Psoas muscle (tissue), 8 donors: ENCODE data around the gene RPS6KA3. TPM values are rescaled to one million over a fixed set of nuclear protein-coding genes. Genes with fewer than 3 reads are reported as not detected.

ENCODE experiments used
- ATAC-seq, 4 donors: fragments of 200-7000 bp; cut with Tn5 transposase; one replicate each; pipeline ENCODE4 v1.9.1; 2020; ENCODE audit warnings: moderate library complexity in 3 of 4, mild to moderate bottlenecking in 2 of 4
- DNase-seq, 2 donors: peaks; one replicate each; pipeline ENCODE4 v3.0.0-alpha.2; 2020
- H3K27ac ChIP-seq: fragments of 200-600 bp; one replicate; pipeline ENCODE4 v1.8.0; 2022
- H3K27me3 ChIP-seq, 3 donors: fragments of 200-600 bp in 1 of 3; one replicate each; pipeline versions ENCODE4 v1.6.1 to v1.8.0; 2013 to 2022; ENCODE audit warnings: low read length in 2 of 3, mild to moderate bottlenecking in 2 of 3, moderate library complexity in 1 of 3; ENCODE audit not compliant: insufficient read depth in 3 of 3
- H3K36me3 ChIP-seq, 2 donors: fragments of 200-600 bp in 1 of 2; one replicate each; pipeline versions ENCODE4 v1.6.1 to v1.8.0; 2013 to 2022; ENCODE audit warnings: low read depth in 1 of 2, mild to moderate bottlenecking in 1 of 2, moderate library complexity in 1 of 2; ENCODE audit not compliant: insufficient read depth in 1 of 2
- H3K4me1 ChIP-seq: fragments of 200-600 bp; one replicate; pipeline ENCODE4 v1.8.0; 2022
- H3K4me3 ChIP-seq: fragments of 200-600 bp; one replicate; pipeline ENCODE4 v1.8.0; 2022; ENCODE audit warnings: mild to moderate bottlenecking
- H3K9me3 ChIP-seq: fragments of 200-600 bp; one replicate; pipeline ENCODE4 v1.8.0; 2022
- WGBS, 3 donors: extraction: QIAGEN DNeasy Blood & Tissue Kit; methylation state at CpG; one replicate each; pipeline versions ENCODE4 v1.1.6 to v1.1.7; 2013; 5-methylcytosine and 5-hydroxymethylcytosine counted together
- intact Hi-C, 2 donors: fragments of 100-400 bp; cut with DNase I; formaldehyde crosslinking; loops; one replicate each; pipeline versions ENCODE4 v1.11.0 to v1.14.2; 2022
- polyA plus RNA-seq, 3 donors: library from polyadenylated mRNA; stranded (reverse); fragments of 200-250 nt; gene quantifications; one replicate each; pipeline ENCODE4 v1.2.3, GENCODE V29; 2013
- total RNA-seq, 4 donors: library from RNA; stranded (reverse); fragmentation: NEBNext Ultra II Directional in 2 of 4; extraction: Animal tissue kit (Norgen Biotek cat#: 25700) in 2 of 4; gene quantifications; one replicate each; pipeline versions ENCODE4 v1.2.1 to v1.2.4, GENCODE V29; 2021 to 2023
- TF ChIP-seq, protein P1 (sequence below): fragments of 200-600 bp; IDR thresholded peaks from one replicate; pipeline ENCODE4 v1.8.0; 2022; ENCODE audit warnings: antibody characterized with exemption
- donor health status: healthy with polysubstance abuse.
- donor health status: DM: no; HTN: no; CAD: no; lungs with moderate emphysema.
- donor health status: Bipolar disorder and iron deficiency.
- donor health status: healthy.
- donor health status: DM: yes; HTN: yes; CAD: no.
- donor health status: DM: no; HTN: no; CAD: no.
- donor health status: DM: no; HTN: no; CAD: no.
- donor health status: DM: yes; HTN: yes; CAD: no.

Gene RPS6KA3
- total and polyA plus RNA-seq, 7 donors, result 35.4 to 91.9 (median 66.2) TPM

DNA sequence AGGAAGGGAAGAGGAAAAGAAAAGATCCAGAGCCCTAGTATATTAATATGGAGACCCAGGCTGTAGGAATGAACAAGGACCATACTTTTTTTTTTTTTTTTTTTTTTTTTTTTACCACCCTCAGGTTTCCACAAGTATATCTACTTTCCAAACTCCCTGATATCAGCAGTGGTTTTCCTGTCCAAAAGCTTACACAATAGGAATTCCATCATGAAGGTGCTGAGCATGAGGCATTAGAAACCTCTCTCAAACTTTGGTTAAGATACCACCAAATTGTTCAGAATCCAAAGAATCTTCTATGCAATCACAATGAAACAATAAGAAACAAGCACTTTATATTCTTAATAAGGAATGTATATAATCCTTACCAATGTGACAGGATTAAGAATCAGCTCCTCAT, 26.5 kb downstream of the RPS6KA3 start:
- peaks cover 15% of the 10 kb centered on the region for H3K9me3 ChIP-seq
- no peak overlapping the region for H3K27ac ChIP-seq
- DNase-seq, result no peak
- ATAC-seq, result no peak
- H3K27me3 ChIP-seq, result no peaks in the 10 kb centered on the region
- TF ChIP-seq, protein P1, sequence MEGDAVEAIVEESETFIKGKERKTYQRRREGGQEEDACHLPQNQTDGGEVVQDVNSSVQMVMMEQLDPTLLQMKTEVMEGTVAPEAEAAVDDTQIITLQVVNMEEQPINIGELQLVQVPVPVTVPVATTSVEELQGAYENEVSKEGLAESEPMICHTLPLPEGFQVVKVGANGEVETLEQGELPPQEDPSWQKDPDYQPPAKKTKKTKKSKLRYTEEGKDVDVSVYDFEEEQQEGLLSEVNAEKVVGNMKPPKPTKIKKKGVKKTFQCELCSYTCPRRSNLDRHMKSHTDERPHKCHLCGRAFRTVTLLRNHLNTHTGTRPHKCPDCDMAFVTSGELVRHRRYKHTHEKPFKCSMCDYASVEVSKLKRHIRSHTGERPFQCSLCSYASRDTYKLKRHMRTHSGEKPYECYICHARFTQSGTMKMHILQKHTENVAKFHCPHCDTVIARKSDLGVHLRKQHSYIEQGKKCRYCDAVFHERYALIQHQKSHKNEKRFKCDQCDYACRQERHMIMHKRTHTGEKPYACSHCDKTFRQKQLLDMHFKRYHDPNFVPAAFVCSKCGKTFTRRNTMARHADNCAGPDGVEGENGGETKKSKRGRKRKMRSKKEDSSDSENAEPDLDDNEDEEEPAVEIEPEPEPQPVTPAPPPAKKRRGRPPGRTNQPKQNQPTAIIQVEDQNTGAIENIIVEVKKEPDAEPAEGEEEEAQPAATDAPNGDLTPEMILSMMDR, result no peak
- H3K36me3 ChIP-seq, result no peaks in the 10 kb centered on the region
- no peaks in the 10 kb centered on the region for H3K4me1 ChIP-seq
- H3K4me3 ChIP-seq, result no peak overlapping the region
- intact Hi-C loops, result no loop called here

DNA sequence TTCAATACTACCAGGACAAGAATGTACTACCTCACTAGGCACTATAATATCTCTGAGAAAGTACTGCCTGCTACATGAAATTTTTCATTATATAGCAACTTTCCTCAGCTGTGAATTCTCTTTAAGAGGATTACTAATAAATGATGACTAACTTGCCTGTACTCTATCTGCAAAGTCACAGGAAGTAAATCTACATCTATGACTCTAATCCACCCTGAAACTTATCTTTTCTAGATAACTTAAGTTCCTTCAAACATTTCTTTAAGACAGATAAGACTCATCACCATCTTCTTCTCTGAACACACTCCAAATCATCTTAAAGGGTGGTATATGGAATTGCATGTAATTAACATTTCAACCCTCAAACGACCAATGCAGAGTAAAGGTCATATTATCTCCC, 28.8 kb downstream of the RPS6KA3 start:
- peak in 1 of 4 donors; percentile 13 for ATAC-seq
- intact Hi-C loops, result no loop called here
- peaks cover 15% of the 10 kb centered on the region for H3K9me3 ChIP-seq
- H3K36me3 ChIP-seq, result peaks cover 0 to 9% of the 10 kb centered on the region in 2 donors
- no peak overlapping the region for H3K4me3 ChIP-seq
- no peaks in the 10 kb centered on the region for H3K27me3 ChIP-seq
- no peak overlapping the region for H3K27ac ChIP-seq
- H3K4me1 ChIP-seq, result no peaks in the 10 kb centered on the region
- TF ChIP-seq, protein P1, result no peak
- 42 to 83% (median 59%) methylated on average over 1 of the region's 1 CpG for WGBS, 3 donors
- DNase-seq, result no peak

DNA sequence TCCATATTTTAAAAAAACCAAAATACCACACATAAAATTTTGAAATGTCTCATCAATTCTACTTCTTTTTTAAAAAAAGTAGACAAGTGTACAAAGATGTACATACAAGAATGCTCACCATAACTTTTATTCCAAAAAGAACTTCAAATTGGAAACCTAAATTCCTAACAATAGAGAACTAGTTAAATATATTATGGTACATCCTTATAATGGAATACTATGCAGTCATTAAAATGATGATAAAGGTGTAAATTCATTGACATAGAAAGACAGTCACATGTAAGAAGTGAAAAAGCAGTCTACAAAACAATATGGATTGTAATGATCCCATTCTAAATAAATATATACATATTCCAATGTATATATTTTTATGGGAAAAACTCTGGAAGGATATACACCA, 31.0 kb downstream of the RPS6KA3 start:
- peaks cover 0 to 15% of the 10 kb centered on the region in 2 donors for H3K36me3 ChIP-seq
- no peaks in the 10 kb centered on the region for H3K27me3 ChIP-seq
- ATAC-seq, result no peak
- H3K27ac ChIP-seq, result no peak overlapping the region
- H3K9me3 ChIP-seq, result peaks cover 12% of the 10 kb centered on the region
- intact Hi-C loops, result no loop called here
- H3K4me3 ChIP-seq, result no peak overlapping the region
- H3K4me1 ChIP-seq, result peaks cover 5% of the 10 kb centered on the region
- DNase-seq, result no peak
- TF ChIP-seq, protein P1, result no peak

DNA sequence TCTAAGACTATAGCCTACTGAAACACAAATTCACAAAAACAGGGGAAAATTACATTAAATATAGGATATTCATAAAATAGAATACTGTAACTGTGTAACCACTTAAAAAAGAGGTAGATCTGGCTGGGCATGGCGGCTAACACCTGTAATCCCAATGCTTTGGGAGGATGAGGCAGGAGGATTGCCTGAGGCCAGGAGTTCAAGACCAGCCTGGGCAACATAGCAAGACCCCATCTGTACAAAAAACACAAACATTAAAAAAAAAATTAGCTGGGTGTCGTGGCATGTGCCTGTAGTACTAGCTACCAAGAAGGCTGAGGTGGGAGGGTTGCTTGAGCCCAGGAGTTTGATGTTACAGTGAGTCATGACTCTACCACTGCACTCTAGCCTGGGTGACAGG, 33.4 kb downstream of the RPS6KA3 start:
- Histone ChIP-seq H3K27me3 (peaks cover 0 to 3% (median 0%) of the 10 kb centered on the region in 3 donors), H3K4me1 (peaks cover 5% of the 10 kb centered on the region), H3K27ac (no peak overlapping the region), H3K4me3 (no peak overlapping the region), H3K9me3 (peaks cover 12% of the 10 kb centered on the region), H3K36me3 (peaks cover 0 to 15% of the 10 kb centered on the region in 2 donors)
- DNase-seq (no peak), ATAC-seq (no peak)
- WGBS, 3 donors, result 67 to 100% (median 98%) methylated on average over 2 of the region's 2 CpGs
- TF ChIP-seq, protein P1, result no peak
- intact Hi-C loops, result no loop called here

DNA sequence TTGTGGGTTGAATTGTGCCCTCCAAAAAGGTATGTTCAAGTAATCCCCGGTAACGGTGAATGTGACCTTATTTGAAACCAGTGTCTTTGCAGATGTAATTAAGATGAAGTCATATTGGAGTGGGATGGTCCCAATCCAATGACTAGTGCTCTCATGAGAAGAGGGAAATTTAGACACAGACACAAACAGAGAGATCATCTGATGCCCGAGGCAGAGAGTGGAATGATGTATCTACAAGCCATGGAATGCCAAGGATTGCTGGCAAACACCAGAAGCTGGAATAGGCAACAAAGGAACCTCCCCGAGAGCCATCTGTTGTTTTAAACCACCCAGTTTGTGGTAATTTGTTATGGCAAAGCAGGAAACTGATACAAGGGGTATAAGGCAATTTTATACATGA, 35.1 kb downstream of the RPS6KA3 start:
- Histone ChIP-seq H3K4me3 (no peak overlapping the region), H3K9me3 (peaks cover 12% of the 10 kb centered on the region), H3K4me1 (peaks cover 5% of the 10 kb centered on the region), H3K27me3 (peaks cover 0 to 6% (median 0%) of the 10 kb centered on the region in 3 donors), H3K36me3 (peaks cover 0 to 15% of the 10 kb centered on the region in 2 donors), H3K27ac (no peak overlapping the region)
- intact Hi-C loops, result no loop called here
- peak in 3 of 4 donors; percentile 41 to 52 (median 47) for ATAC-seq
- WGBS, 3 donors, result 29 to 45% (median 30%) methylated on average over 4 of the region's 4 CpGs
- no peak for DNase-seq
- TF ChIP-seq, protein P1, result no peak
